ENCODE measurements around the gene ZNF492. TPM values are rescaled to one million over a fixed set of nuclear protein-coding genes. Genes with fewer than 3 reads are reported as not detected.

ZNF492 gene
- total and polyA plus RNA-seq, 9 of the 15 experiments (the other 6 are each of a cell fraction or from before 2014, with no cell fraction given), result 0.01 to 0.22 (median 0.08) TPM; not detected in 1

- 0% methylated on average over 6 of the region's 6 CpGs for WGBS (ENCODE audit: insufficient coverage, low coverage, missing lambda C conversion rate)
- in situ Hi-C loops (cut with MboI) (no loop called here), intact Hi-C loops (cut with micrococcal nuclease) (no loop called here)
- H3K4me3 ChIP-seq, result no peak overlapping the region
- H3K9ac ChIP-seq (ENCODE audit: insufficient read depth in 1 of 2, low read depth in 2 of 2, low read length in 2 of 2), result no peak overlapping the region
- H4K20me1 ChIP-seq (replicated peaks; ENCODE audit: control insufficient read depth, insufficient read depth, low read length), result no peaks in the 10 kb centered on the region
- FAIRE-seq (no peak), ATAC-seq (no peak), DNase-seq (ENCODE audit: extremely low read depth in 1 of 4, low spot score in 3 of 4) (no peak)
- H3K4me2 ChIP-seq (ENCODE audit: insufficient read depth, low read length), result no peak overlapping the region
- H3K36me3 ChIP-seq (ENCODE audit: control insufficient read depth, insufficient read depth, low read length), result no peaks in the 10 kb centered on the region
- no peak overlapping the region for H2AFZ ChIP-seq (ENCODE audit: low read depth, low read length)
- no peak overlapping the region for H3K27ac ChIP-seq (ENCODE audit: extremely low read depth, low read depth, low read length)
- H3K4me1 ChIP-seq (replicated peaks in 1 of 2; ENCODE audit: control insufficient read depth in 2 of 2, insufficient read depth in 2 of 2, low read length in 2 of 2), result no peaks in the 10 kb centered on the region
- BruUV-seq (replicated peaks), result no TSS peak
- H3K27me3 ChIP-seq (ENCODE audit: control insufficient read depth in 2 of 2, insufficient read depth in 2 of 2, low read length in 2 of 2), result no peaks in the 10 kb centered on the region
- H3K9me3 ChIP-seq (replicated peaks; ENCODE audit: control insufficient read depth, insufficient read depth, low read depth, low read length), result no peaks in the 10 kb centered on the region
- CTCF ChIA-PET (ENCODE audit: low intra/inter-chr PET ratio), result no interaction called here
- POLR2A ChIA-PET, result no interaction called here
- H3K79me2 ChIP-seq (ENCODE audit: control insufficient read depth, insufficient read depth, low read length), result no peaks in the 10 kb centered on the region
- TF ChIP-seq ZFP91 (CRISPR knock-in tag; IDR thresholded peaks at IDR 0.05) (no peak), SMARCE1 (IDR thresholded peaks at IDR 0.05) (no peak), POLR3A (IDR thresholded peaks at IDR 0.05; ENCODE audit: borderline replicate concordance, extremely low read depth, insufficient read depth, insufficient read length) (no peak), TGIF2 (CRISPR knock-in tag; IDR thresholded peaks at IDR 0.05) (no peak)
- TF ChIP-seq, protein P1, sequence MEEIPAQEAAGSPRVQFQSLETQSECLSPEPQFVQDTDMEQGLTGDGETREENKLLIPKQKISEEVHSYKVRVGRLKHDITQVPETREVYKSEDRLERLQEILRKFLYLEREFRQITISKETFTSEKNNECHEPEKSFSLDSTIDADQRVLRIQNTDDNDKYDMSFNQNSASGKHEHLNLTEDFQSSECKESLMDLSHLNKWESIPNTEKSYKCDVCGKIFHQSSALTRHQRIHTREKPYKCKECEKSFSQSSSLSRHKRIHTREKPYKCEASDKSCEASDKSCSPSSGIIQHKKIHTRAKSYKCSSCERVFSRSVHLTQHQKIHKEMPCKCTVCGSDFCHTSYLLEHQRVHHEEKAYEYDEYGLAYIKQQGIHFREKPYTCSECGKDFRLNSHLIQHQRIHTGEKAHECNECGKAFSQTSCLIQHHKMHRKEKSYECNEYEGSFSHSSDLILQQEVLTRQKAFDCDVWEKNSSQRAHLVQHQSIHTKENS (CRISPR knock-in tag; IDR thresholded peaks at IDR 0.05), result no peak
- TF ChIP-seq, protein P2, sequence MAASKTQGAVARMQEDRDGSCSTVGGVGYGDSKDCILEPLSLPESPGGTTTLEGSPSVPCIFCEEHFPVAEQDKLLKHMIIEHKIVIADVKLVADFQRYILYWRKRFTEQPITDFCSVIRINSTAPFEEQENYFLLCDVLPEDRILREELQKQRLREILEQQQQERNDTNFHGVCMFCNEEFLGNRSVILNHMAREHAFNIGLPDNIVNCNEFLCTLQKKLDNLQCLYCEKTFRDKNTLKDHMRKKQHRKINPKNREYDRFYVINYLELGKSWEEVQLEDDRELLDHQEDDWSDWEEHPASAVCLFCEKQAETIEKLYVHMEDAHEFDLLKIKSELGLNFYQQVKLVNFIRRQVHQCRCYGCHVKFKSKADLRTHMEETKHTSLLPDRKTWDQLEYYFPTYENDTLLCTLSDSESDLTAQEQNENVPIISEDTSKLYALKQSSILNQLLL (CRISPR knock-in tag; IDR thresholded peaks at IDR 0.05; ENCODE audit: borderline replicate concordance), result no peak
- no peaks in the 10 kb centered on the region for H3K9me1 ChIP-seq (ENCODE audit: control insufficient read depth, insufficient read depth, low read length)
These were observed 13.7 kb upstream of the ZNF492 start for GRCh38 chr19:22620401-22620800.

All from K562 (cell line).